ENCODE measurements around the gene SKOR1.

The SKOR1 gene

DNA sequence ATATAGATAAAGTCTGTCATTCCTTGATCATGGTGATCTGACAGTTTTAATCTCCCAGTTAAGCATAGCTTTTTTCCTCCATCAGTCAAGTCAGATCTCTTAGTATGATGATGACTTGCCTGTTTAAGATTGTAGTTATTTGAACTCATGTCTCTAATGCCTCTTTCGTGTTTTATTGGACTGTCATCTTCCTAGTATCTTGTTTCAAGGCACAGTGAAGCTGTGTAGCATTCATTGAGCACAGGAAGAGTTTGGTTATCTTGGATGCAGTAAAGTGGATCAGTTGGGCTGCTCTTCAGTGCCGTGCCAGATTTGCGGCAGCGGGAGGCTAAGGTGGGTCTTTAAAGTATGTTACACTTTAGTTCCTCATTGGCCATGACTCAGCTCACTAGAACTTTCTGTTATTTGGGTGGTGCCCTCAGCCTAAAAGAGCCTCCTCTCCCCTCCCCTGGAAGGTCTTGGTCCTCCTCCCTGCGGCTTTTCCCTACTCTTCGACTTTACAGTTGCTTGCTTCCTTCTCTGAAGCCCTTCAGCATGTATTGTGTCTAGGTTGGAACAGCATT lies 45.7 kb upstream of the SKOR1 start:
- Histone ChIP-seq H3K79me2 (ENCODE audit: insufficient read depth, low read length) (peaks cover 13% of the 10 kb centered on the region), H3K4me1 (ENCODE audit: insufficient read depth, low read length) (peaks cover 41% of the 10 kb centered on the region), H3K4me3 (ENCODE audit: low read depth in 1 of 2, low read length in 2 of 2) (no peak overlapping the region), H3K27ac (ENCODE audit: low read length) (no peak overlapping the region), H4K20me1 (ENCODE audit: insufficient read depth, low read length) (no peaks in the 10 kb centered on the region), H3K27me3 (ENCODE audit: insufficient read depth, low read length, poor library complexity) (no peaks in the 10 kb centered on the region), H3K36me3 (ENCODE audit: insufficient read depth, low read length) (no peaks in the 10 kb centered on the region), H2AFZ (ENCODE audit: low read depth, low read length) (no peak overlapping the region), H3K9me3 (ENCODE audit: insufficient read depth, low read length, severe bottlenecking) (no peaks in the 10 kb centered on the region), H3K4me2 (ENCODE audit: insufficient read depth, low read length) (no peak overlapping the region), H3K9ac (ENCODE audit: low read depth, low read length) (no peak overlapping the region)
- DNase-seq (no peak), ATAC-seq (ENCODE audit: insufficient read depth, low read depth) (no peak)
- TF ChIP-seq, protein P1, sequence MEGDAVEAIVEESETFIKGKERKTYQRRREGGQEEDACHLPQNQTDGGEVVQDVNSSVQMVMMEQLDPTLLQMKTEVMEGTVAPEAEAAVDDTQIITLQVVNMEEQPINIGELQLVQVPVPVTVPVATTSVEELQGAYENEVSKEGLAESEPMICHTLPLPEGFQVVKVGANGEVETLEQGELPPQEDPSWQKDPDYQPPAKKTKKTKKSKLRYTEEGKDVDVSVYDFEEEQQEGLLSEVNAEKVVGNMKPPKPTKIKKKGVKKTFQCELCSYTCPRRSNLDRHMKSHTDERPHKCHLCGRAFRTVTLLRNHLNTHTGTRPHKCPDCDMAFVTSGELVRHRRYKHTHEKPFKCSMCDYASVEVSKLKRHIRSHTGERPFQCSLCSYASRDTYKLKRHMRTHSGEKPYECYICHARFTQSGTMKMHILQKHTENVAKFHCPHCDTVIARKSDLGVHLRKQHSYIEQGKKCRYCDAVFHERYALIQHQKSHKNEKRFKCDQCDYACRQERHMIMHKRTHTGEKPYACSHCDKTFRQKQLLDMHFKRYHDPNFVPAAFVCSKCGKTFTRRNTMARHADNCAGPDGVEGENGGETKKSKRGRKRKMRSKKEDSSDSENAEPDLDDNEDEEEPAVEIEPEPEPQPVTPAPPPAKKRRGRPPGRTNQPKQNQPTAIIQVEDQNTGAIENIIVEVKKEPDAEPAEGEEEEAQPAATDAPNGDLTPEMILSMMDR (IDR thresholded peaks at IDR 0.05; ENCODE audit: borderline replicate concordance, extremely low read depth, low read length, poor library complexity, severe bottlenecking) = no peak
- TF ChIP-seq EZH2 (IDR thresholded peaks at IDR 0.05; ENCODE audit: borderline replicate concordance, low read depth, low read length, severe bottlenecking) = no peak

DNA sequence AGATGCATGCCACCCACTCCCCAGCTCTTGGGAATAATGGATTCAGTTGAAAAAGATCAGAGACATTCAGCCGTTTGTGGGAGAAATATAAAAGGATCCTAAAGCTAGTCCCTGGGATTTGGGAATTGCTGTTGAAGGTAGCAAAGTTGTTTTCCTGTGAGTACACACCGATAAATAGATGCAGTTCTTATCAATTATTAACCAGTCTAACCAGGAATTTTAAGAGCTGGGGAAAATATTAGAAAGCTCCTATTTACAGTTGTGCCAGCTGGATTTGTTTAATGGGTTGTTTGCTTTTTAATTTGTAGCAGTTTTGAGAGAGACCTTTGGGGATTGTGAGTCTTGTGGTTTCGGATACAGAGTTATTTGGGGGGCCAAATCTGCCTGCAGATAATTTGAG lies 44.2 kb upstream of the SKOR1 start:
- peak overlapping the region; percentile 97 for H3K27ac ChIP-seq (ENCODE audit: low read length)
- H3K79me2 ChIP-seq (ENCODE audit: insufficient read depth, low read length) = peaks cover 13% of the 10 kb centered on the region
- H4K20me1 ChIP-seq (ENCODE audit: insufficient read depth, low read length) = no peaks in the 10 kb centered on the region
- H3K4me2 ChIP-seq (ENCODE audit: insufficient read depth, low read length) = no peak overlapping the region
- H3K27me3 ChIP-seq (ENCODE audit: insufficient read depth, low read length, poor library complexity) = no peaks in the 10 kb centered on the region
- H3K9me3 ChIP-seq (ENCODE audit: insufficient read depth, low read length, severe bottlenecking) = no peaks in the 10 kb centered on the region
- H3K9ac ChIP-seq (ENCODE audit: low read depth, low read length) = no peak overlapping the region
- no peak for ATAC-seq (ENCODE audit: insufficient read depth, low read depth)
- no peaks in the 10 kb centered on the region for H3K36me3 ChIP-seq (ENCODE audit: insufficient read depth, low read length)
- TF ChIP-seq EZH2 (IDR thresholded peaks at IDR 0.05; ENCODE audit: borderline replicate concordance, low read depth, low read length, severe bottlenecking) = no peak
- TF ChIP-seq, protein P1 (IDR thresholded peaks at IDR 0.05; ENCODE audit: borderline replicate concordance, extremely low read depth, low read length, poor library complexity, severe bottlenecking) = no peak
- no peak overlapping the region for H2AFZ ChIP-seq (ENCODE audit: low read depth, low read length)
- no peak for DNase-seq
- H3K4me1 ChIP-seq (ENCODE audit: insufficient read depth, low read length) = peaks cover 55% of the 10 kb centered on the region
- H3K4me3 ChIP-seq (ENCODE audit: low read depth in 1 of 2, low read length in 2 of 2) = no peak overlapping the region

DNA sequence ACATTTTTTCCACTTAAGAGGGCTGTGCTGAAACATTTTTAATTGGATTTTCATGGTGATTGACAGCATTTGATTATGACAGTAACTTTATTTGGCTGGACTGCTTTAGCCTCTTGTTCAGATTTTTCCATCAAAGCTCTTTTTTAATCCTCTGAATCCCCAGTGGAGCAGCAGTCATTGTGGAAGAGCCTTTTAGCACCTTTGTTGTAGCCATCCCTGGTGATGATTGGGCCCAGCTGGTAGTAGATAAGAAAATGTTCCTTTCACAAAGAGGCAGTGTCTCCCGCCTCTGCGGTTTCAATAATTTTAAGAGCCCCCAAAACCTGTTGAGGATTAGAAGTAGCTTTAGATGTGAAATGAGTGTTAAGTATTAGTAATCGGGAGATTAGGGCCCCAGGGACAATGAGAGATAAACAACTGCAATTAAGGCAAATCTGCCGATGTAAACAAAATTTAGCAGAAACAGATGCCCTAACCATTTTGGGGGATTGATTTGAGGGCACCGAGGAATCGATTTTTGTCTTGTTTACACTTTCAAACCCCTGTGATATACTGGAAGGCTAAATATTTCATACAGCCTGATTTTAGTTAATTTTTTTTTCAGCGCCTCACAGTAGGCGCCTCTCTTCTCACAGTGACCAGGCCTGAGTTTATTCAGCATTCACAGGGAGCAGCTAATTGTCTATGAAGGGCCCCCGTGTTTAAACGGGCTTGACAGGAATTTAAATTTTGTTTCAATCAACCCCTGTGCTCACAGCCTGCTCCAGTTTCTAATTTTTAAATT lies 43.2 kb upstream of the SKOR1 start:
- Histone ChIP-seq H3K27me3 (ENCODE audit: insufficient read depth, low read length, poor library complexity) (no peaks in the 10 kb centered on the region), H3K4me3 (ENCODE audit: low read depth in 1 of 2, low read length in 2 of 2) (peak overlapping the region in 1 of 2 experiments; percentile 57; a peak in 3 of 4 replicates), H2AFZ (ENCODE audit: low read depth, low read length) (peak overlapping the region; percentile 71), H3K79me2 (ENCODE audit: insufficient read depth, low read length) (peaks cover 13% of the 10 kb centered on the region), H3K4me2 (ENCODE audit: insufficient read depth, low read length) (peak overlapping the region; percentile 73), H3K9ac (ENCODE audit: low read depth, low read length) (peak overlapping the region; percentile 69), H3K36me3 (ENCODE audit: insufficient read depth, low read length) (no peaks in the 10 kb centered on the region), H4K20me1 (ENCODE audit: insufficient read depth, low read length) (no peaks in the 10 kb centered on the region), H3K27ac (ENCODE audit: low read length) (peak overlapping the region; percentile 97), H3K4me1 (ENCODE audit: insufficient read depth, low read length) (peaks cover 65% of the 10 kb centered on the region), H3K9me3 (ENCODE audit: insufficient read depth, low read length, severe bottlenecking) (no peaks in the 10 kb centered on the region)
- TF ChIP-seq, protein P1 (IDR thresholded peaks at IDR 0.05; ENCODE audit: borderline replicate concordance, extremely low read depth, low read length, poor library complexity, severe bottlenecking) = no peak
- TF ChIP-seq EZH2 (IDR thresholded peaks at IDR 0.05; ENCODE audit: borderline replicate concordance, low read depth, low read length, severe bottlenecking) = no peak
- no peak for ATAC-seq (ENCODE audit: insufficient read depth, low read depth)
- no peak for DNase-seq
